ENCODE data around the gene RABGEF1. TPM values are rescaled to one million over a fixed set of nuclear protein-coding genes. Genes with fewer than 3 reads are reported as not detected.
"Not testable (repeated sequence)": the region's sequence is repeated elsewhere in the genome, so short reads cannot be mapped to it uniquely, and the experiment has no call there.

Gene RABGEF1
- total and polyA plus RNA-seq, 5 donors from 2014 or later, result 16.6 to 30.4 (median 19.1) TPM

DNA sequence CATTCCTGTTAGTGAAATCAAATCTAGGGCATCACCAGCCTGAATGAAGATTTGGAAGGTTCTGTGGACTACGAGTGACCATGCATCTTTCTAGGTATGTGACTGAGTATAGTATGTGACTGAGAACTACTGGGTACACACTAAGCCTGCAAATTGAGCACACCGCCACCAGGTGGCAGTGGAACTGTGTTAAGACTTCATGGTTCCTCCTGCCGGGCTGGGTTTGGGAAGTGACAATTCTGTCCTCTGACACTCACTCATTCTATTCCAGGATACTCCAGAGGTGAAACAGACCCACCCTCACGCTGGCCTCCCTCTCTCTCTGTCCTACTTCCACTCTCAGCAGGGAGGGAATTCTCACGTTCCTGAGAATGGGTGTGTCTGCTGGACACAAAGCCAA lies 96.5 kb downstream of the RABGEF1 start:
- H3K27me3 Mint-ChIP-seq, result no peaks in the 10 kb centered on the region
- H3K27ac Mint-ChIP-seq, result peak overlapping the region in 1 of 3 donors; percentile 26
- H3K4me1 Mint-ChIP-seq, result no peaks in the 10 kb centered on the region
- ATAC-seq (ENCODE audit: low read depth in 2 of 2) (no peak), DNase-seq (peak in 1 of 3 donors; percentile 66)
- Histone ChIP-seq H3K4me1 (ENCODE audit: control insufficient read depth, insufficient read depth, low read length, poor library complexity, severe bottlenecking) (no peaks in the 10 kb centered on the region), H3K4me3 (ENCODE audit: low read depth, low read length) (no peak overlapping the region), H3K27ac (ENCODE audit: insufficient read depth, low read length, poor library complexity, severe bottlenecking) (no peak overlapping the region), H3K27me3 (ENCODE audit: control insufficient read depth, insufficient read depth, low read length) (no peaks in the 10 kb centered on the region), H3K9me3 (ENCODE audit: control insufficient read depth in 2 of 2, low read length in 2 of 2) (no peaks in the 10 kb centered on the region), H3K36me3 (ENCODE audit: control insufficient read depth, insufficient read depth, low read length) (no peaks in the 10 kb centered on the region)
- H3K4me3 Mint-ChIP-seq, result no peak overlapping the region
- H3K9me3 Mint-ChIP-seq, result no peaks in the 10 kb centered on the region
- H3K36me3 Mint-ChIP-seq, result no peaks in the 10 kb centered on the region

DNA sequence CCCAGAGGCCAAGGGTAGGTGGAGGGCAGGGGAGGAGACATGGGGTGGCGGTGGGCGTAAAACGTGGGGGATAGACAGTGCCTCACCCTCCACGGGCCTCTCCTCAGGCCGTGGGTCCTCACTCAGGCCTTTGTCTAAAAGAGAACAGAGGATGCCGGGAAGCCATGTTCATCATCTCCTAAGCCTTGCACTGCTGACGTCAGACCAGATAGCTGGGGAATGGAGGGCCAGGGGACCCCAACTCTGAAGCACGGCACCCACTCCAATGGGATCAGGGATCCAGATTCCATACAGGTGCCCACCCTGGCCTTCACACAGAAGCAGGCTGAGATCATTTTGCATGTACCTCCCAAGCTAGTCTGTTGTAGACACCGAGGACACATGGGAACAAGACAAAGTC lies 97.1 kb downstream of the RABGEF1 start:
- no peaks in the 10 kb centered on the region for H3K27me3 Mint-ChIP-seq
- H3K9me3 Mint-ChIP-seq, result no peaks in the 10 kb centered on the region
- H3K27me3 ChIP-seq (ENCODE audit: control insufficient read depth, insufficient read depth, low read length), result no peaks in the 10 kb centered on the region
- H3K27ac ChIP-seq (ENCODE audit: insufficient read depth, low read length, poor library complexity, severe bottlenecking), result no peak overlapping the region
- H3K27ac Mint-ChIP-seq, result peak overlapping the region in 1 of 3 donors; percentile 26
- no peak for DNase-seq
- ATAC-seq (ENCODE audit: low read depth in 2 of 2), result no peak
- no peaks in the 10 kb centered on the region for H3K4me1 Mint-ChIP-seq
- no peaks in the 10 kb centered on the region for H3K4me1 ChIP-seq (ENCODE audit: control insufficient read depth, insufficient read depth, low read length, poor library complexity, severe bottlenecking)
- H3K9me3 ChIP-seq (ENCODE audit: control insufficient read depth in 2 of 2, low read length in 2 of 2), result no peaks in the 10 kb centered on the region
- H3K36me3 ChIP-seq (ENCODE audit: control insufficient read depth, insufficient read depth, low read length), result no peaks in the 10 kb centered on the region
- no peak overlapping the region for H3K4me3 Mint-ChIP-seq
- H3K36me3 Mint-ChIP-seq, result no peaks in the 10 kb centered on the region
- no peak overlapping the region for H3K4me3 ChIP-seq (ENCODE audit: low read depth, low read length)

DNA sequence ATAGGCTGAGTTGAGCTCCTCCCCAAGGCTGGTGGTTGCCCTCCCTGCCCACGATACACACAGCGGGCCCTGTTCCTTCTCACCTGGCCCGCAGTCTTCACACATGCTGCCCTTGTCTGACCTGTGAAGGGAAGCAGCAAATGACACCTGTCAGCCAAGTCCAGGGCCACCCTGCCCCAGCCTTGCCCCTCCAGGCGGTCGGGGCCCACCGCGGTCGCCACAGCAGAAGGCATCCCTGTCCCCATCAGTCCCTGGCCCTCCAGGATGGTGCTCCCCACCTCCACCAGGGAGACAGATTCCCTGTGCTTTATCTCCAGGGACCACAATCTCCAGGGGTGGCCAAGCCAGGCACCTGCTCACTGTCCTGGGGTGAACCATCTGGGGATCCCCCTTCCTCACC lies 99.3 kb downstream of the RABGEF1 start:
- H3K4me1 ChIP-seq (ENCODE audit: control insufficient read depth, insufficient read depth, low read length, poor library complexity, severe bottlenecking), result peaks cover 10% of the 10 kb centered on the region
- Mint-ChIP-seq H3K4me3 (no peak overlapping the region), H3K27ac (no peak overlapping the region), H3K27me3 (peaks cover 3% of the 10 kb centered on the region), H3K36me3 (no peaks in the 10 kb centered on the region), H3K4me1 (peaks cover 3 to 17% (median 10%) of the 10 kb centered on the region in 4 donors), H3K9me3 (no peaks in the 10 kb centered on the region)
- ATAC-seq (ENCODE audit: low read depth in 2 of 2) (no peak), DNase-seq (no peak)
- H3K27ac ChIP-seq (ENCODE audit: insufficient read depth, low read length, poor library complexity, severe bottlenecking), result no peak overlapping the region
- no peaks in the 10 kb centered on the region for H3K9me3 ChIP-seq (ENCODE audit: control insufficient read depth in 2 of 2, low read length in 2 of 2)
- H3K27me3 ChIP-seq (ENCODE audit: control insufficient read depth, insufficient read depth, low read length), result no peaks in the 10 kb centered on the region
- no peak overlapping the region for H3K4me3 ChIP-seq (ENCODE audit: low read depth, low read length)
- no peaks in the 10 kb centered on the region for H3K36me3 ChIP-seq (ENCODE audit: control insufficient read depth, insufficient read depth, low read length)

DNA sequence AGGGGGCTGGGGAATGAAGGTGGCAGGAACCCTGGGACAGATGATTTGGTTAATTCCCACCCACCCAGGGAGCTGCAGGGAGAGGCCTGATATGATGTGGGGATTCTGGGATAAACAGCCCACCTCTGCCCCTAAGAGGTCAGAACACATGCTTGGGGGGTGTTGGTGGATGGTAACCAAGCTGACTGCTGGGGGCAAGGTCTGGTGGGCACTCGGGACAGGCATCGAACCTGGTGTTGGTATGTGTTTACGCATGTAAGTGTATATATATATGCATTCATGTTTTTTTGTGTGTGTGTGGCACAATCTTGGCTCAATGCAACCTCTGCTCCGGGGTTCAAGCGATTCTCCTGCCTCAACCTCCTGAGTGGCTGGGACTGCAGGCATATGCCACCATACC lies 99.8 kb downstream of the RABGEF1 start:
- no peaks in the 10 kb centered on the region for H3K9me3 ChIP-seq (ENCODE audit: control insufficient read depth in 2 of 2, low read length in 2 of 2)
- H3K27ac ChIP-seq (ENCODE audit: insufficient read depth, low read length, poor library complexity, severe bottlenecking), result no peak overlapping the region
- no peak for ATAC-seq (ENCODE audit: low read depth in 2 of 2)
- H3K4me1 ChIP-seq (ENCODE audit: control insufficient read depth, insufficient read depth, low read length, poor library complexity, severe bottlenecking), result peaks cover 14% of the 10 kb centered on the region
- Mint-ChIP-seq H3K27me3 (peaks cover 4% of the 10 kb centered on the region), H3K36me3 (no peaks in the 10 kb centered on the region), H3K9me3 (no peaks in the 10 kb centered on the region), H3K4me1 (peaks cover 5 to 21% (median 13%) of the 10 kb centered on the region in 4 donors), H3K4me3 (peak overlapping the region in 1 of 4 donors; percentile 54), H3K27ac (no peak overlapping the region)
- no peaks in the 10 kb centered on the region for H3K27me3 ChIP-seq (ENCODE audit: control insufficient read depth, insufficient read depth, low read length)
- no peak overlapping the region for H3K4me3 ChIP-seq (ENCODE audit: low read depth, low read length)
- H3K36me3 ChIP-seq (ENCODE audit: control insufficient read depth, insufficient read depth, low read length), result no peaks in the 10 kb centered on the region
- no peak for DNase-seq

DNA sequence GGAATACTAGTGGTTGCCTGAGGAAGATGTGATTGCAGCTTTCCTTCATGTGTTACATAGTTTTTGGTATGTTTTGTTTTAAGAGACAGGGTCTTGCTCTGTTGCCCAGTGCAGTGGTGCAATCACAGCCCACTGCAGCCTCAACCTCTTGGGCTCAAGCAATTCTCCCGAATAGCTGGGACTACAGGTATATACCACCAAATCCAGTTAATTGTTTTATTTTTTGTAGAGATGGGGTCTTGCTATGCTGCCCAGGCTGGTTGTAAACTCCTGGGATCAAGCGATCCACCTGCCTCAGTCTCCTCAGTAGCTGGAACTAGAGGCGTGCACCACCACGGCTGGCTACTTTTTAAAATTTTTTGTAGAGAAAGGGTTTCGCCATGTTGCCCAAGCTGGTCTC lies 101.4 kb downstream of the RABGEF1 start:
- no peak overlapping the region for H3K4me3 ChIP-seq (ENCODE audit: low read depth, low read length)
- H3K9me3 ChIP-seq (ENCODE audit: control insufficient read depth in 2 of 2, low read length in 2 of 2), result no peaks in the 10 kb centered on the region
- ATAC-seq (ENCODE audit: low read depth in 2 of 2), result no peak
- Mint-ChIP-seq H3K9me3 (no peaks in the 10 kb centered on the region), H3K4me3 (peak overlapping the region in 1 of 4 donors; percentile 4), H3K27me3 (peaks cover 4% of the 10 kb centered on the region), H3K4me1 (peaks cover 5 to 30% (median 17%) of the 10 kb centered on the region in 4 donors), H3K27ac (peak overlapping the region in 1 of 3 donors; percentile 67), H3K36me3 (no peaks in the 10 kb centered on the region)
- H3K4me1 ChIP-seq (ENCODE audit: control insufficient read depth, insufficient read depth, low read length, poor library complexity, severe bottlenecking), result peaks cover 19% of the 10 kb centered on the region
- no peaks in the 10 kb centered on the region for H3K36me3 ChIP-seq (ENCODE audit: control insufficient read depth, insufficient read depth, low read length)
- H3K27ac ChIP-seq (ENCODE audit: insufficient read depth, low read length, poor library complexity, severe bottlenecking), result no peak overlapping the region
- no peak for DNase-seq
- H3K27me3 ChIP-seq (ENCODE audit: control insufficient read depth, insufficient read depth, low read length), result no peaks in the 10 kb centered on the region

DNA sequence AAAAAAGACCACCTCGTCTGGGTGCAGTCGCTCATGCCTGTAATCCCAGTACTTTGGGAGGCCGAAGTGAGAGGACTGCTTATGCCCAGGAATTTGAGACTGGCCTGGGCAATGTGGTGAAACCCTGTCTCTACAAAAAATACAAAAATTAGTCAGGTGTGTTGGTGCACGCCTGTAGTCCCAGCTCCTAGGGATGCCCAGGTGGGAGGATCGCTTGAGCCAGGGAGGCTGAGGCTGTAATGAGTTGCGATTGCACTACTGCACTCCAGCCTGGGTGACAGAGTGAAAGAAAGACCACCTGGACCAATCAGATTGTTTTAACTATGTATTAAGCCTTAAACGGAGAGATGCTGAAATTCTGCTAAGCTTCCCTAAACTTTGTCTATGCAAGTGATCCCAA lies 103.0 kb downstream of the RABGEF1 start:
- peak overlapping the region; percentile 67 for H3K4me3 ChIP-seq (ENCODE audit: low read depth, low read length)
- H3K4me1 ChIP-seq (ENCODE audit: control insufficient read depth, insufficient read depth, low read length, poor library complexity, severe bottlenecking), result peaks cover 19% of the 10 kb centered on the region

DNA sequence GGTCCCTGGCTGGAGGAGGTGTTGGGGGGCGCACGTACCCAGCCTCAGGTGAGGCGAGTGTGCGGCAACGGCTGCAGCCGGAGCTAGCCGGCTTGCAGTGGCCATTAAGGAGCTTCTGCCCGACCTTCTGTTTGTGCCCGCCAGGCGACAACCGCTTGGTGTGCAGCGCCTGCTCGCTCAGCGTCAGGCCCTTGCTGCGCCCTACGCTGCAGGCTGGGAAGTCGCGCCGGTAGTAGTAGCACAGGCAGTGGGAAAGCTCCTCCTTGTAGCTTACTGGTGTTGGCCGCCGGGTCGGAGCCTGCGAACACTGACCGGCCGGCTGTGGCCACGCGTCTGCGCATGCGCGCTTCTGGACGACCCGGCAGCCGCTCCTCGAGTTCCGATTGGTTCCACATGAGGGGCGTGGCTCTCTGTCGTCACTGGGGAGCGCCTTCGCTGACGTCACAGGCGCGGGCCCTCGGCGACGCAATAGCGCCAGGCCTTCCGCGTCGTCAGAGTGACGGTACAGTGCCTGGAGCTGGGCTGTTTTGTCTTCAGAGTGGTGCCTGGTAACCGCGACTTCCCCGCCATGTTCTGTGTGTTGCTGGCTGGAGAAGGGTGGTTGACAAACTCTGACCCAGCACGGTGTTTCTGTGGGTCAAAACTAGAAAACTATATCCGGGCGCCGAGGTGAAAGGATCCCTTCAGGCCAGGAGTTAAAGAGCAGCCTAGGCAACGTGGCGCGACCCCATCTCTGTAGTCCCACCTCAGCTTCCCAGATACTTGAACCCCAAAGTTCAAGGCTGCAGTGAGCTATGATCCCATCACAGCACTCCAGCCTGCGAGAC lies 104.2 kb downstream of the RABGEF1 start:
- no peaks in the 10 kb centered on the region for H3K27me3 ChIP-seq (ENCODE audit: control insufficient read depth, insufficient read depth, low read length)
- Mint-ChIP-seq H3K36me3 (no peaks in the 10 kb centered on the region), H3K27me3 (peaks cover 4% of the 10 kb centered on the region), H3K27ac (peak overlapping the region; percentile 99 to 100 (median 99)), H3K4me3 (peak overlapping the region; percentile 93 to 100 (median 98)), H3K4me1 (peaks cover 8 to 30% (median 20%) of the 10 kb centered on the region in 4 donors), H3K9me3 (no peaks in the 10 kb centered on the region)
- H3K4me1 ChIP-seq (ENCODE audit: control insufficient read depth, insufficient read depth, low read length, poor library complexity, severe bottlenecking), result peaks cover 19% of the 10 kb centered on the region
- no peaks in the 10 kb centered on the region for H3K36me3 ChIP-seq (ENCODE audit: control insufficient read depth, insufficient read depth, low read length)
- peak overlapping the region; percentile 99 for H3K27ac ChIP-seq (ENCODE audit: insufficient read depth, low read length, poor library complexity, severe bottlenecking)
- ATAC-seq (ENCODE audit: low read depth in 2 of 2) (peak; percentile 89 to 92), DNase-seq (peak; percentile 98 to 100 (median 98))
- H3K4me3 ChIP-seq (ENCODE audit: low read depth, low read length), result peak overlapping the region; percentile 72
- H3K9me3 ChIP-seq (ENCODE audit: control insufficient read depth in 2 of 2, low read length in 2 of 2), result no peaks in the 10 kb centered on the region

More for the DNA sequence above, 103.0 kb downstream of the RABGEF1 start:
- not testable (repeated sequence) for ATAC-seq (ENCODE audit: low read depth in 2 of 2); H3K9me3 ChIP-seq (ENCODE audit: control insufficient read depth in 2 of 2, low read length in 2 of 2); H3K9me3 Mint-ChIP-seq; H3K36me3 Mint-ChIP-seq; H3K27me3 ChIP-seq (ENCODE audit: control insufficient read depth, insufficient read depth, low read length); H3K27ac ChIP-seq (ENCODE audit: insufficient read depth, low read length, poor library complexity, severe bottlenecking); DNase-seq; H3K27me3 Mint-ChIP-seq; H3K36me3 ChIP-seq (ENCODE audit: control insufficient read depth, insufficient read depth, low read length)
- H3K4me3 Mint-ChIP-seq, result peak overlapping the region; percentile 93 to 100 (median 98)
- H3K27ac Mint-ChIP-seq, result peak overlapping the region in 2 of 3 donors; percentile 99 to 100
- H3K4me1 Mint-ChIP-seq, result peaks cover 8 to 30% (median 19%) of the 10 kb centered on the region in 4 donors
